ENCODE results near the gene LMBR1L. TPM values are rescaled to one million over a fixed set of nuclear protein-coding genes. Genes with fewer than 3 reads are reported as not detected.

Gene LMBR1L
- total and polyA plus RNA-seq, 10 of the 15 experiments (the other 5 are each of a cell fraction or from before 2014, with no cell fraction given): 2.1 to 42.6 (median 20.0) TPM

DNA sequence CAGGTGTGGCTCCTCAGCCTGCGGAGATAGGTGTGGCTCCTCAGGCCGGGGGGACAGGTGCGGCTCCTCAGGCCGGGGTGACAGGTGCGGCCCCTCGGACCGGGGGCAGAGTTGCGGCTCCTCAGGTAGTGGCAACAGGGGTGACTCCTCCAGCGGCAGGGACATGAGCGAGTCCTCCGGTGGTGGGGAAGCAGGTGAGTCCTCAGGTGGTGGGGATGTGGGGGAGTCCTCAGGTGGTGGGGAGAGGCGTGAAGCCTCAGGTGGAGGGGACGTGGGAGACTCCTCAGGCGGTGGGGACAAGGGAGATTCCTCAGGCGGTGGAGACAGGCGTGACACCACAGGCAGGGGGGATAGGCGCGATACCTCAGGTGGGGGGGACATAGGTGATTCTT, 59.3 kb downstream of the LMBR1L start:
- DNase-seq (ENCODE audit: low read depth, low spot score) (no peak), FAIRE-seq (no peak), ATAC-seq (no peak)
- H2AFZ ChIP-seq (ENCODE audit: control insufficient read depth, low read depth, low read length): no peak overlapping the region
- SMC1A ChIA-PET (ENCODE audit: uncharacterized antibody, unreplicated experiment): no interaction called here
- intact Hi-C loops (cut with micrococcal nuclease; ENCODE audit: unreplicated experiment) (no loop called here), in situ Hi-C loops (cut with MboI) (no loop called here)
- no peak overlapping the region for H3K9ac ChIP-seq (ENCODE audit: control insufficient read depth, insufficient read depth, low read length)
- H3K36me3 ChIP-seq (ENCODE audit: control insufficient read depth in 2 of 2, insufficient read depth in 2 of 2, low read length in 1 of 2): peaks cover 44 to 67% of the 10 kb centered on the region in 2 experiments
- 98% methylated on average over 18 of the region's 18 CpGs for WGBS (ENCODE audit: insufficient coverage, insufficient replicate concordance, low lambda C conversion rate, missing lambda C conversion rate)
- no TSS peak for BruUV-seq (replicated peaks)
- POLR2A ChIA-PET: interaction anchor here (1.0 kb wide), 1 partner anchor 12 kb away, joined by 3 read pairs; no protein-coding TSS in a partner anchor
- no peaks in the 10 kb centered on the region for H3K27me3 ChIP-seq (replicated peaks in 1 of 2; ENCODE audit: control insufficient read depth in 2 of 2, insufficient read depth in 2 of 2, low read length in 1 of 2)
- TF ChIP-seq E2F4 (IDR thresholded peaks at IDR 0.05; ENCODE audit: low read depth, low read length): no peak
- TF ChIP-seq POLR2AphosphoS2 (IDR thresholded peaks at IDR 0.05; ENCODE audit: low read depth, low read length): 0 out of 2 replicates have a peak, but pooled peaks have one; percentile 61
- peaks cover 22% of the 10 kb centered on the region for H3K79me2 ChIP-seq (ENCODE audit: control insufficient read depth, insufficient read depth, low read length)
- H4K20me1 ChIP-seq (ENCODE audit: control insufficient read depth, insufficient read depth): peaks cover 21% of the 10 kb centered on the region
- no peak overlapping the region for H3K4me3 ChIP-seq
- H3K9me3 ChIP-seq (replicated peaks; ENCODE audit: control insufficient read depth, insufficient read depth, low read length): no peaks in the 10 kb centered on the region
- H3K4me1 ChIP-seq (ENCODE audit: control insufficient read depth, insufficient read depth, low read length): 0 out of 2 replicates have a peak, but pooled peaks cover 1% of the 10 kb centered on the region
- no peak overlapping the region for H3K27ac ChIP-seq (ENCODE audit: control insufficient read depth, insufficient read depth)
- RAD21 ChIA-PET (ENCODE audit: unreplicated experiment): no interaction called here
- H3K4me2 ChIP-seq (ENCODE audit: control insufficient read depth, insufficient read depth): no peak overlapping the region
- CTCF ChIA-PET: no interaction called here

- POLR2A ChIA-PET: interaction anchor here (1.0 kb wide), 1 partner anchor 13 kb away, joined by 3 read pairs; no protein-coding TSS in a partner anchor
Measured at GRCh38 chr12:49050507-49051372, 59.9 kb downstream of the LMBR1L start.

More at GRCh38 chr12:49050507-49051372, 59.9 kb downstream of the LMBR1L start:
- Histone ChIP-seq H3K27ac (ENCODE audit: control insufficient read depth, insufficient read depth) (no peak overlapping the region), H3K4me1 (ENCODE audit: control insufficient read depth, insufficient read depth, low read length) (no peaks in the 10 kb centered on the region), H3K4me3 (no peak overlapping the region), H4K20me1 (ENCODE audit: control insufficient read depth, insufficient read depth) (peaks cover 20% of the 10 kb centered on the region), H3K4me2 (ENCODE audit: control insufficient read depth, insufficient read depth) (no peak overlapping the region), H2AFZ (ENCODE audit: control insufficient read depth, low read depth, low read length) (no peak overlapping the region), H3K9ac (ENCODE audit: control insufficient read depth, insufficient read depth, low read length) (no peak overlapping the region), H3K79me2 (ENCODE audit: control insufficient read depth, insufficient read depth, low read length) (peaks cover 16% of the 10 kb centered on the region), H3K9me3 (replicated peaks; ENCODE audit: control insufficient read depth, insufficient read depth, low read length) (no peaks in the 10 kb centered on the region), H3K36me3 (ENCODE audit: control insufficient read depth in 2 of 2, insufficient read depth in 2 of 2, low read length in 1 of 2) (peaks cover 49 to 71% of the 10 kb centered on the region in 2 experiments), H3K27me3 (replicated peaks in 1 of 2; ENCODE audit: control insufficient read depth in 2 of 2, insufficient read depth in 2 of 2, low read length in 1 of 2) (no peaks in the 10 kb centered on the region)
- TF ChIP-seq POLR2A (IDR thresholded peaks at IDR 0.05; ENCODE audit: low read depth, low read length) (0 out of 2 replicates have a peak, but pooled peaks have one; percentile 33), HDGF (IDR thresholded peaks at IDR 0.05) (no peak)
- RAD21 ChIA-PET (ENCODE audit: unreplicated experiment): no interaction called here
- CTCF ChIA-PET: no interaction called here
- WGBS (ENCODE audit: insufficient coverage, insufficient replicate concordance, low lambda C conversion rate, missing lambda C conversion rate): 95% methylated on average over 13 of the region's 13 CpGs
- FAIRE-seq (no peak), DNase-seq (ENCODE audit: low read depth, low spot score) (no peak), ATAC-seq (no peak)
- in situ Hi-C loops (cut with MboI): no loop called here
- SMC1A ChIA-PET (ENCODE audit: uncharacterized antibody, unreplicated experiment): no interaction called here
- intact Hi-C loops (cut with micrococcal nuclease; ENCODE audit: unreplicated experiment): no loop called here
- no TSS peak for BruUV-seq (replicated peaks)

Measured in GM12878 (cell line).